ENCODE measurements around the gene GCNT2.
"Not testable (repeated sequence)": the region's sequence is repeated elsewhere in the genome, so short reads cannot be mapped to it uniquely, and the experiment has no call there.

Gene GCNT2

DNA sequence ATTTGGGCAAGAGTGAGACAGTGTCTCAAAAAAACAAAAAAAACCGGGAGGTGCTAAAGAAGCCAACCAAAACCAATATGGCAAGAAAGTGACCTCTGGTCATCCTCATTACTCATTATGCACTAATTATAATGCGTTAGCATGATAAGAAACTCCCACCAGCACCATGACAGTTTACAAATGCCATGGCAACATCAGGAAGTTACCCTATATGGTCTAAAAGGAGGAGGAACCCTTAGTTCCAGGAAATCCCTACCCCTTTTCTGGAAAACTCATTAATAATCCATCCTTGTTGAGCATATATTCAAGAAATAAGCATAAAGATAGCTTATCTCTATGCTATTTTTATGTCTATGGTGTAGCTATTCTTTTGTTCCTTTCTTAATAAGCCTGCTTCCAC is 141.6 kb downstream of the GCNT2 start:
- H3K36me3 ChIP-seq (ENCODE audit: control insufficient read depth in 2 of 2, insufficient read depth in 2 of 2, low read length in 2 of 2), result no peaks in the 10 kb centered on the region
- H3K27me3 ChIP-seq (ENCODE audit: control insufficient read depth in 2 of 2, insufficient read depth in 2 of 2, low read length in 2 of 2), result peaks cover 0 to 3% of the 10 kb centered on the region in 2 donors
- H3K4me3 ChIP-seq (ENCODE audit: low read length in 2 of 2), result no peak overlapping the region
- no peak overlapping the region for H3K27ac ChIP-seq (ENCODE audit: low read depth in 2 of 2, low read length in 2 of 2)
- H3K9ac ChIP-seq (ENCODE audit: low read depth in 1 of 2, low read length in 2 of 2), result no peak overlapping the region
- no peaks in the 10 kb centered on the region for H3K9me3 ChIP-seq (ENCODE audit: control insufficient read depth in 2 of 2, low read length in 2 of 2)
- no peaks in the 10 kb centered on the region for H3K4me1 ChIP-seq (ENCODE audit: control insufficient read depth in 2 of 2, insufficient read depth in 2 of 2, low read length in 2 of 2)

GRCh38 chr6:10665595-10665994 is 144.4 kb downstream of the GCNT2 start:
- H3K4me1 ChIP-seq (ENCODE audit: control insufficient read depth in 2 of 2, insufficient read depth in 2 of 2, low read length in 2 of 2); H3K36me3 ChIP-seq (ENCODE audit: control insufficient read depth in 2 of 2, insufficient read depth in 2 of 2, low read length in 2 of 2); H3K9me3 ChIP-seq (ENCODE audit: control insufficient read depth in 2 of 2, low read length in 2 of 2); H3K9ac ChIP-seq (ENCODE audit: low read depth in 1 of 2, low read length in 2 of 2); H3K4me3 ChIP-seq (ENCODE audit: low read length in 2 of 2); H3K27me3 ChIP-seq (ENCODE audit: control insufficient read depth in 2 of 2, insufficient read depth in 2 of 2, low read length in 2 of 2); H3K27ac ChIP-seq (ENCODE audit: low read depth in 2 of 2, low read length in 2 of 2): not testable (repeated sequence)

- no peak overlapping the region for H3K27ac ChIP-seq (ENCODE audit: low read depth in 2 of 2, low read length in 2 of 2)
Measured at GRCh38 chr6:10668126-10668917, 147.2 kb downstream of the GCNT2 start.

GRCh38 chr6:10676403-10676802 is 155.3 kb downstream of the GCNT2 start:
- H3K9me3 ChIP-seq (ENCODE audit: control insufficient read depth in 2 of 2, low read length in 2 of 2), result no peaks in the 10 kb centered on the region
- no peak overlapping the region for H3K9ac ChIP-seq (ENCODE audit: low read depth in 1 of 2, low read length in 2 of 2)
- H3K36me3 ChIP-seq (ENCODE audit: control insufficient read depth in 2 of 2, insufficient read depth in 2 of 2, low read length in 2 of 2), result no peaks in the 10 kb centered on the region
- H3K27me3 ChIP-seq (ENCODE audit: control insufficient read depth in 2 of 2, insufficient read depth in 2 of 2, low read length in 2 of 2), result no peaks in the 10 kb centered on the region
- H3K27ac ChIP-seq (ENCODE audit: low read depth in 2 of 2, low read length in 2 of 2), result no peak overlapping the region
- H3K4me3 ChIP-seq (ENCODE audit: low read length in 2 of 2), result no peak overlapping the region
- no peaks in the 10 kb centered on the region for H3K4me1 ChIP-seq (ENCODE audit: control insufficient read depth in 2 of 2, insufficient read depth in 2 of 2, low read length in 2 of 2)

More at GRCh38 chr6:10668126-10668917, 147.2 kb downstream of the GCNT2 start:
- Histone ChIP-seq H3K27me3 (ENCODE audit: control insufficient read depth in 2 of 2, insufficient read depth in 2 of 2, low read length in 2 of 2) (peaks cover 0 to 4% of the 10 kb centered on the region in 2 donors), H3K36me3 (ENCODE audit: control insufficient read depth in 2 of 2, insufficient read depth in 2 of 2, low read length in 2 of 2) (no peaks in the 10 kb centered on the region), H3K4me3 (ENCODE audit: low read length in 2 of 2) (no peak overlapping the region), H3K4me1 (ENCODE audit: control insufficient read depth in 2 of 2, insufficient read depth in 2 of 2, low read length in 2 of 2) (no peaks in the 10 kb centered on the region), H3K9me3 (ENCODE audit: control insufficient read depth in 2 of 2, low read length in 2 of 2) (no peaks in the 10 kb centered on the region), H3K9ac (ENCODE audit: low read depth in 1 of 2, low read length in 2 of 2) (no peak overlapping the region)

DNA sequence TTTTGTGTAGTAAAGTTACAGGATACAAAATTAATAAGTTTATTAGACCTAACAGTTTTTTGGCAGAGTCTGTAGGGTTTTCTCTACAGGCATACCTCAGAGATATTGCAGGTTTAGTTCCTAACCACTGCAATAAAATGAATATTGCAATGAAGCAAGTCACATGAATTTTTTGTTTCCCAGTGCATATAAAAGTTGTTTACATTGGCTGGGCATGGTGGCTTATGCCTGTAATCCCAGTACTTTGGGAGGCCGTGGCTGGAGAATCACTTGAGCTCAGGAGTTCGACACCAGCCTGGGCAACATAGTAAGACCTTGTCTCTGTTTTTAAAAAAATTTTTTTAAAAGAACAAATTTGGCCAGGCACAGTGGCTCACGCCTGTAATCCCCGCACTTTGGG is 157.3 kb downstream of the GCNT2 start:
- no peaks in the 10 kb centered on the region for H3K36me3 ChIP-seq (ENCODE audit: control insufficient read depth in 2 of 2, insufficient read depth in 2 of 2, low read length in 2 of 2)
- H3K27ac ChIP-seq (ENCODE audit: low read depth in 2 of 2, low read length in 2 of 2), result no peak overlapping the region
- H3K27me3 ChIP-seq (ENCODE audit: control insufficient read depth in 2 of 2, insufficient read depth in 2 of 2, low read length in 2 of 2), result no peaks in the 10 kb centered on the region
- no peaks in the 10 kb centered on the region for H3K4me1 ChIP-seq (ENCODE audit: control insufficient read depth in 2 of 2, insufficient read depth in 2 of 2, low read length in 2 of 2)
- no peak overlapping the region for H3K9ac ChIP-seq (ENCODE audit: low read depth in 1 of 2, low read length in 2 of 2)
- H3K4me3 ChIP-seq (ENCODE audit: low read length in 2 of 2), result no peak overlapping the region
- no peaks in the 10 kb centered on the region for H3K9me3 ChIP-seq (ENCODE audit: control insufficient read depth in 2 of 2, low read length in 2 of 2)

All from mucosa of rectum (tissue), 2 donors.